ENCODE measurements around the gene TTC39B.

TTC39B gene

DNA sequence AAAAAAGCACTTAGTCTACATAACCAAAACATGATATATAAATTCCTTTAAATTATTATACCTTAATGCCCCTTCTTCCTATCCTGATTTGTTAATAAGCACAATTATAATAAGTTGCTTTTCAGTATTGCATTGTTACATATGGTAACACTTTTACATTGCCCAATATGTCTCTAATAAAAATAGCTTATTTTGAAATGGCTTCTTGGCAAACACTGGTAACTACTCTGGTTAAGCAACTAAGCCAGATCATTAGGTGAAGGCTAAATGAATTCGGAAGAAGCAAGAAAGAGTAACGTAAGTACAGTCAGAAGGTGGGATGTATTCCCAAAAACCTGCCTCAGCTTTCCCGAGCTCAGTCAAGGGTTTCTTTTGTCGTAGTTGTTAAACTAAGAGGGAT lies 85.3 kb downstream of the TTC39B start:
- no peak for DNase-seq

DNA sequence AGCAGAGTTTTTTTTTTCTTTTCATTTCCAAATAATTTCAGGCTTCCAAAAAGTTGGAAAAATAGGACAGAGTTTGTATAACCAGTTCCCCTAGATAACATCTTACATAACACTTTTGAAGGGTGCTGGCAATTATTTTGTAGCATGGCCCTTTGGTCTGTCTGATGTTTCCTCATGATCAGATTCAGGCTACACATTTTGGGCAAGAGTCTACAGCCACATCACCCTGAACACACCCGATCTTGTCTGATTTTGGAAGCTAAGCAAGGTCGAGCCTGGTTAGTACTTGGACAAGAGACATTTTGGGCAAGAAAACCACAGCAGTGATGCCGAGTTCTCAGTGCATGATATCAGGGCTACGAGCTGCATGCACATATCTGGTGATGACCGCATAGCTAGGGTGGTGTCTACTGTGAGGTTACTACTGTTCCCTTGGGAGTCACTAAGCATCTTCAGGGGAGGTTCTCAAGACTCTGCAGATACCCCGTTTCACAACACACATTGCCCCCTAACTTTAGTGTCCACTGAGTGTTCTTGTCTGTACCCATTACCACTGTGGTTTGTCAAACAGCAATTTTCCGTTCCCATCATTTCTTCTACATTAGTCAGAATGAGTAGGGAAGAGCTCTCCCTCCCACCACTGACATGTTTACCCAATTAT lies 86.2 kb downstream of the TTC39B start:
- DNase-seq = no peak

DNA sequence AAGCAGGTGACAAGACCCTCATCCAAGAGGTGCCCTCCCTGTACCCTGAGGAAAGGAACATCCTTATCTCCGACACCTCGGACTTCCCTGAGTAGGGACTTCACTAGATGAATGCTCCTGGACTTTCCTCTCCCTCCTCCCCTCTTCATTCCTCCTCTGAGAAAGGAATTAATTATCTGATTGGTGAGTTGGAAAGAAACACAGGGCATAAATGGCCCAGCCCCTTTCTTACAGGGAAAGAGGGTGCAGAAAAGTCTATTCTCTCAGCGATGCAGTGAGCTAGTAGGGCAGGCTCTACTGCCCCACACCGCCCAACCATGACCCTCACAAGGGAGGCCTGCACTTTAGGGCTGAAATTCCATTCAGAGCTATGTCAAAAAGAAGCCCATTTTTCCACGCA lies 87.5 kb downstream of the TTC39B start:
- DNase-seq = no peak

DNA sequence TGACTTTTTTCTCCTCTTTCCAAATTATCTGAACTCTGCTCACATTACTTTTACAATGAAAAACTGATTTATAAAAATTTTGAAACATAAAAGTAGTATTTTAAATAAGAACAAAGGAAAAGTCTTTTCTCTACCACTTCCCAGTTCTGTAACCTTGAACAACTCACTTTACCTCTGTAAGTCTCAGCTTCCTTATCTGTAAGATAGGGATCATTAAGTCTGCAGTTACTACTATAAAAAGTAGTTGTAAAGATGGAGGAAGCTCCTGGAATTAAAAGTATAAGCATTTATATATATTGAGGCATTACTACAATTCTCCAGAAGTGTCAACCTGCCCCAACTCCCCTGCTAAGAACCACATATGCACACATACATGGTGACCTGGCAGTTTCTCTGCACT lies 88.0 kb downstream of the TTC39B start:
- DNase-seq = no peak

DNA sequence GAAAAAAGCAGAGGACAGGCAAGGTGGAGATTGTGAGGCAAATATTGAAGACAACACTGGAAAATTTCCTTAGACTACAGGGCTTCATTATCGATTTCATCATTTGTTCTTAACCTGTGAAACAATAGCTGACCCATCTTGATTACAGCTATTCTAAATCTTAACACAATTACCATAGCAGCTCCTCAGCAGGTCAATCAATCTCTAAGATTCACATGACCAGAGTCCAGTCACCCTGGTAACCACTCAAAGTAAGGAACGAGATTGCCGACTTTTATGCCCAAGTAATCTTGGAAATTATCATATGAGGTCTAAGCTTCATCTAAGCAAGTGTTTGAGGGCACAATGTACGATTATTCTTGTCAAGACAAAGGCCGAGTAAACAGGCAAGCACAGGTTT lies 93.8 kb downstream of the TTC39B start:
- DNase-seq = no peak

DNA sequence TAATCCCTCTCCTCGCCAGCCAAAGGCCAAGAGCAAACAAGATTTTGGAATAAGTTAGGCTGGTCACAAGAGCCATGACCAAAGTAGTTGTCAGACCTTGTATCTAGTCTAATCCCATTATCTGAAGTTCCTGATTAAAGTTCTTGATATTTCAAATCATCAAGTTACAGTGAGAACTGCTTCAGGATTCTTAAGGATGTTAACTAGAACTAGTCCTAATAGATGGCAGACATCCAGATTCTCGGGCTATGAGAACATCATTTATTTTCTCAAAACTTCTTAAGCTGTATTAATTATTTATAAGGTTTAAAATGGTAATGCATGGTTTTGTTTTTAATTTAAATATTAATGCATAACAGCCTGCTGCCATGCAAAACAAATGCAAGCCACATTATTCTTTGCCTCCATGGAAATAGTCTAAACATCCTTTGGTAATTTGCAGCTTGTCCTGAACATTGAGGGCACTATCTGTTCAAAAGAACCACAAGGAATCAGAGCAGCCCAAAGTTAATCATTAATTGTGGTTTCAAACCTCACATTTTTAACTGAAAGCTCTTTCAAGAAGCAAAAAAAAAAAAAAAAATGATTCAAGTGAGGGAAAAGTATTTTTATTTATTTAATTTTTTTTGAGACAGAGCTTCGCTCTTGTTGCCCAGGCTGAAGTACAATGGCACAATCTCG lies 95.1 kb downstream of the TTC39B start:
- DNase-seq = no peak

DNA sequence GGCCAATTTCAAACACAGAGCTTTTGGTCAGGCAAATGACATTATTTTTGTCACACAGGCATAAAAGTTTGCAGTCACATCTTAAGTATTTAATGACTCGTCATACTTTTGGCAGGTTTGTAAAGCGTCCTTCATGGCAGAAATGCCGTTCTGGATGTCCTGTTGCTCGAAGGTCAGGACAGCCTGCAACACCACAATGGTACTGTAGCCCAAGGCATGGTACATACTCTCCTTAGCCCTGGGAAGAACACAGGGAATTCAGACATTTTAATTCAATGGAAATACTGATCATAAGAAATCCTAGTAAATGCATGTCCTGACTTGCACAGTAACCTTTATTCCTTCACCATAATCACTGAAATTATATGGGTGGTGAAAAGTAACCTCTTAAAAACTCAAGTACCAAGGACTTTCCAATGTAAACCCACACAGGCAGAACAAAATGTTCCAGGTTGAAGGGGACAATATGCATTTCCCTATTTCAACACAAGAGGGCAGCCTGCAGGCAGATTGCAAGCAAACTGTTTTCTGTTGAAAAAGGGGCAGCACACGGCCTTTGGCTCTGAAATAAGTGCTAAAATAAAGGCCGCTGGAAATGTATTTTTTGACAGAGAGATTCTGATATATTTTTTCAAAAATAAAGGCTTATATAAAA lies 95.7 kb downstream of the TTC39B start:
- DNase-seq = peak; percentile 66

DNA sequence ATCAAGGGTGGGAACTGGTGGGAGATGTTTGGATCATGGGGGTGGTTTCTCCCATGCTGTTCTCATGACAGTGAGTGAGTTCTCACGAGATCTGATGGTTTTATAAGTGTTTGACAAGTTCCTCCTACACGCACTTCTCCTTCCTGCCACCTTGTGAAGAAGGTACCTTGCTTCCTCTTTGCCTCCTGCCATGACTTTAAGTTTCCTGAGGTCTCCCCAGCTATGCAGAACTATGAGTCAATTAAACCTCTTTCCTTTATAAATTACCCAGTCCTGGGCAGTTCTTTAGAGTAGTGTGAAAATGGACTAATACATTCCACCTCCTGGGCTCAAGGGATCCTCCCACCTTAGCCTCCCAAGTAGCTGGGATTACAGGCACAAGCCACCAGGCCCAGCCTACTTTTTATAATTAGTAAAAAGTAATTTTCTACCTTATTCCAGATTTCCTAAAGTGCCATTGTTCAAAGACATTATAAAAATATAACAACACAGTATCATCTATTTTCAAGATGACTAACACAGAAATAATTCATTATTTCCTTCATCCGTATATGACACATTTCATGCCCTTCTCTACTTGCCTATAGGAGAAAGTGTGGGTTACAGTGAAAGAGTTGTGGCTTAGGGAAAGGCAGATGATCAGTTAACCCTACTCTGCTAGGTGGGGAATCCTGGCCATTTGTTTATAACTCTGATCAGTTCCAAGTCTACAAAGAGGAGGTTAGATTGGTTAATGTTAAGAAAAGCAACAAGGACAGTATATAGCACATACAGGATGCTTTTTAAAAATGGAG lies 99.9 kb downstream of the TTC39B start:
- DNase-seq = no peak

DNA sequence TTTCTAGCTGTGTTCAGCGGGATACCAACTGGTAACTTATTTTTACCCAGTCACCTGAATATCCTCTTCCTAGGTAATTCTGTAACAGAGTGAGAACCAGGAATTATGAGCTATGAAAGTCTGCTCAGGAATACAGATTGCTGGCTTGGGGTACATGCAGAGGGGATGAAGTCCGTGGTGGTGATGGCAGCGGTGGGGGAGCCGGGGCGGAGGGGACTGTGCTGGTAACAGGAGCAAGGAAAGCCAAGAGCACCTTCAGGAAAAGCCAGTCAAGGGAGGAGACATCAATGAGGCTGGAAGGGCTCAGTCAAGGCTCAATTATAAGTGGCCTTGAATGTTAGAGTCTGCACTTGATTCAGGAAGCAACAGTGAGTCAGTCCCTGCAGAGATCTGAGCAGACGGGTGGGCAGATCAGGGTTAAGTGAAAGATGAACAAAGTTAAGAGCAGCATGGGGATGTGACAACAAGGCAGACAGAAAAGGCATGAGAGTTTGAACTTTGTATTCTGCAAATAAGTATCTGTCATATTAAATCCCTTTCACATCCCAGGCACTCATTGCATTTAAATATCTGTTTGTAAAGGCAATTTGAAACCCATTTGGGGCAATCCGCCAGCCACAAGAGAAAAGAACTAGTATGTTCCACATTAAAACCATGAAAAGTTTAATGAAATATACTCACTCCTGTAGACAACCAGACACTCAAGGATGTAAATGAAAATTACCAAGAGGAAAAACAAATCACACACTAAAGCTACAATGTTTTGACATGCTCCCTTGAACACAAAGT lies 101.2 kb downstream of the TTC39B start:
- no peak for DNase-seq

DNA sequence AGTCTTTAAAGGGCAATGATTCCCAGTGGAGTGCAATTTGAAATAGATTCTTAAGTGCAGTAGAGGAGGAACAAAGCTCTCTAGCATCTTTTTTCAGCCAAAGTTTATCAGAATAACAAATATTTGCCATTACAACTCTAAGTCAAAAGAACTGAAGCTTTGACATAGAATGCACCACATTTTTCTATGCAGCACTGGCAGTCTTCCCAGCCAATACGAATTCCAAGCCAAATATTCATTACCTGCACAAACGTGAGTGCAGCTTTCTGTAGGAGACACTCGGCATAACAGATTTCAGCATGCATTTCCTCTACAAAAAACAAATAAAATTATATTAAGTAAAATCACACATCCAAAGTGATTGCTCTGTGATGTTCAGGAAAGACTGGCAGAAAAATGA lies 103.4 kb downstream of the TTC39B start:
- DNase-seq = no peak

DNA sequence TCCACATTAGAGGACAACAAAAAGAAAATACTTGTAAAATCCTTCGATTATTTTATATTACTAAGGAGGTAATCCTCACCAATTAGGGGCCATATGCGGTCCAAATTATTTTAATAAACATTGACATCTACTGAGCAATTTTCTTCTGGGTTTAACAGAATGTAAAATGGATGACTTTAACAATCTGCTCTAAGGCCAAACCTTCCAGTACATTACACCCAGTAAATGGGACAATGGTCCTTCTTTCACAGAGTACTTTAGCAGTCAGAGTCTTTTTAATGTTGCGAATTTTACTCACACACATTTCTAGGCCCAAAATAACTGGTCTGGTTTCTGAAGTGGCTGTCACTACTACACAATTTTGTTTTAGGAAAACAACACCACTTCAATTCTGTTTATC lies 106.9 kb downstream of the TTC39B start:
- DNase-seq = no peak

DNA sequence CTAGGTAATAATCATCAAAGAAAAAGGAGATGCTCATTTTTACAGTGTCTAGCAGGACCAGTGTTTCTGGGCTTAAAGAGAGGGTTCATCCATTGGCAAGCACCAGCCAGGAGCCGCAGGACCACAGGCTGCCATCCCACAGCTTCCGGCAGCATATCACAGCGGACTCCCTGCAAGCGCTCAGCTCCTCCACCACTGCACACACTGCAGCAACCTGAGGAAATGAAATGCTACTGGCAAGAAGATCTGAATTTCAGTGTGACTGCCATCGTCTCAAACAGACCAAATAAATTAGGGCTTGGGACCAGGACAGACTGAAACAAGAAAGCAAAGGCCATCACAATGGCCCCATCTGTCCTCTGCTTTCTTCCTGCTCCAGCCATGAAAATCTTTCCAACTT lies 114.2 kb downstream of the TTC39B start:
- no peak for DNase-seq

DNA sequence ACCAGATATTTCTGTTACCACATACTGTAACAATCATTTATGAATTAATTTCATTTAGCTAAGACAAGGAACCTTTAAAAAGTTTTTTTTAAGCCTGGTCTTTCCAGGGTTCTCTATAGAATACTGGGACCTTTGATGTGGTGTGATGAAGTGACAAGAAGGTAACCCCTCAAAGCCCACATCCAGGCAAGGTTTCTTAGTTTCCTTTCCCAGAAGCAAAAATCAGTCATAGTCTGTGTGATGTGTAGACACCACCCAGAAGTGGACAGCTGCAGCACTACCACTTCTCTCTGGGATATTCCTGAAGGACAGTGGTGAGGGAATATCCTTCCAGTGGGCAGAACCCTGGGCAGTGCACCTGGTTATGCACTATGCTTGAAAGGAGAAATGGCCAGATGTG lies 115.6 kb downstream of the TTC39B start:
- DNase-seq = no peak

DNA sequence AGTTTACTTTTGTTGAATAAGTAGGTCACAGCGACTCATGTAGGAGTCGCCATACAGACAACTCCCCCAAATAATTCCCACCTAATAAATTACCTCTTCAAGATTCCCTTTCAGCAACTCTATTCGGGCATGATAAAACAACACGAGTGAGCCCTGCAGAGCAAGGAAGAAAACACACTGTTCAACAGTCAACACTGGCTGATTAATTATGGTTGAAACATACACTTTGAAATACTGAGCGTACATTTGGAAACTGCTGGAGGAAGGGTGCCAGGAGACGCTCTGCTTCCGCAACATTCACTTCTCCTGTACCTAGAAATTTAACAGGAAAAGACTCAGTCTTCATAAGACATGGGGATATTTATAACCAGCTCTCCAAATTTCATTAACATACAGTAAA lies 117.5 kb downstream of the TTC39B start:
- no peak for DNase-seq

DNA sequence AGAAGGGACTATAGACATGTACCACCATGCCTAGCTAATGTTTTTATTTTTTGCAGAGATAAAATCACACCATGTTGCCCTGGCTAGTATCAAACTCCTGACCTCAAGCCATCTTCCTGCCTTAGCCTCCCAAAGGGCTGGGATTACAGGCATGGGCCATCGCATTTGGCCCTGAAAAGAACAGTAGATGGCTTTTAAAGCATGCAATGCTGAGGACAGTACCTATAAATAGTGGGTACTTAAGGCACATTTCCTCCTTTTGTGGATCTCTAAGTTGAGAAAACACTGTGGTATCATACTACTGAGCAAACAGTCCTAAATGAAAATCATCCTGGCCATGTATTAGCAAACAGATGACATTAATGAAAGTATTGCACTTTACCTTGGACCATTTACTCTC lies 119.4 kb downstream of the TTC39B start:
- DNase-seq = no peak

DNA sequence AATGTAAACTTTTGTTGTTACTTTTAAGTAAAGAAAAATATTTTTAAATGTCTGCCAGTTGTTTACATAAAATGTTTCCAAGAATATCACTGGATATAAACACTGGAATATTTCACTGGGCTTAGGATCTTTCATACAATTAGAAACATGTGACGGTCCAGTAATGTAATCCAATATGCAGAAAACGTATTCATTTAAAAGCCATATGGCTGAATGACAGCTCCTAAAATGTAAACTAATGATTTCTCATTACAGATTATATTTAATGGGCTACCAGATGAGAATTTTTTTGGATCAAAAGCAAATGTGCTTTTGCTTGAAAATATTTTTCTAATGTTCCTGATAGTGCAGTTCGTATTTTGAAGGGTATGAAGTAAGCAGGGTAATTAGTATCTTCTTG lies 124.3 kb downstream of the TTC39B start:
- no peak for DNase-seq

DNA sequence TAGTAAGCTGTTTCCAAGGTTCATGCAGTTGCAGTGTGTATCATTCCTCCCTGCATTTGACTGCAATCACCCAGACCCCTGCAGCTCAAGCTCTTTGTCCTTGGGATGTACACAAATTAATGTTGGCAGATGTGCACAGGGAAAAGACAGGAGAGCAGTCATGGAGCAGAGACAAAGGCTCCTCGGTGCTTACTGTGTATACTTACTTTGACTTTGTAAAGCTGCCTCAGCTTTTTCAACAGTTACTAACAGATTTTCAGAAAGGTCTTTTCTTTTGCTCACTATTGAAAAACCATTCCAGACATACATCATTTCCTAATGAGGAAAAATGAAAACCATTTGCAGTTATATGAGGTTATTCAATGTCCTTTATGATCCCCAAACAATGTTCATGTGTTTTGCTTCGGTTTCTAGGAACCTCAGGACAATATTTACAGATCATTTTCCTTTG lies 124.9 kb downstream of the TTC39B start:
- DNase-seq = no peak

DNA sequence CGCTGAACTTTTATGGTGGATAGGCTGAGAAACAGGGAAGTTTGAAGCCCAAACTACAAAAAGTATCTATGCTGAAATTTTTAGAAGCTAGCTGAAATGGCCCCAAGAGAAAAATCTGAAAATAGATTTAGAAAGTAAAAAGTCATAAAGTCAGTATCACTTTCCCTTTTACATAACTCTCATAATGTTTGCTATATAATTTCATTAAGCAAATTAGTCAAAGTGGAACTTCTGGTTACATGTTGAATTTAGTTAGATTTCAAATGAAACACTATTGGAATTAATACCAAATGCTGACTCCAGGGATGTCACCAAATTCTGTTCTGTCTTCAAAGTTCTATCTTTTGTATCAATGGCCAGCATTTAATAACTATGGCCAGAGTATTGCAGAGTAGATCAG lies 126.9 kb downstream of the TTC39B start:
- DNase-seq = no peak

DNA sequence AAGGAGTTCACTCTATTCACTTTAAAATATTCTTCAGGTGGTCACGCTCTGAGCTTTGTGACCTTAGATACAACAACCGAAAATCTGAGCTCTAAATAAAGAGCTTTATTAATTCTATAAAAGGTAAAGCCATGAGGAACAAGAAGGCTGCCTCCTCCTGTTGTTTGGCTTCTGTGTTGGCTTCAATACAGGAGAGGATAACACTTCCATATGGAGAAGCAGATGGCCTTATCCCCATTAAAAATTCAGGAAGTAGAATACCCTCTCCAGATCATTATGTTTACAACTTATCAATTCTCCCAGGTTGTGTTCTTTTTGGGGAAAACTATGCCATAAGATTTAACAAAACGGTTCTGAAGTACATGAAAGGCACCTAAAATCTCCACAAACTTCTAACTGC lies 128.4 kb downstream of the TTC39B start:
- DNase-seq = no peak

DNA sequence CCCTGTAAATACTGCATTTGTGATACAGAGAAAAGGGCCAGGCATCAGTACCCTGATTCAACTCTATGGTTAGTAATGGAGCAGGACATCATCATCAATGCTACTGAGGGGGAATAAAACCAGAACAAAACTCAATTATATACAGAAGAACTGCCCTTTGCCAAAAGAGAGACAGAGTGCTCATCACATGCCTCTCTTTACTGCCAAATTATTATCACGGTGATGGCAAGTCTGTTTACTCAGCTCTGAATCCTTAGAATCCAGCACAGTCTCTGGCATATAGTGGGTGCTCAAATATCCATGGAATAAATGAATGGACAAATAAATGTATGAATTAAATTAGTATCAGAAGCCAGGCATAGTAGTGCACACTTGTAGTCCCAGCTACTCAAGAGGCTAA lies 130.2 kb downstream of the TTC39B start:
- no peak for DNase-seq

DNA sequence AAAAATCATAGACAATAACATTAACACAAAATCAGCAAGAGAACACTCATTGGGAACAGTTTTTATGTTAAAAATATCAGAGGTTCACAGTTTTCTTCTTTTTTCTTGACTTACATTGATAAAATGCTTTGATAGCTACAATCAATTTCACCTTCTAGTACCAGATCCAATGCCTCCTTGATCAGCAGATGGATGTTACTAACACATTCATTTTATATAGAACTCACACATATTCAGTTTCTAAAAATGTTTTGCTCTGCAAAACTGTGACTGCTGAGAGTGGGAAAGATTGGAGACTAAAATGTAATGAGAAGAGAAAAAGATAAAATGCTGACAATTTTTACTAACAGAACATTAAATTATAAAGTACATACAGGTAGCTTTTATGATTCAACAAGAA lies 143.1 kb downstream of the TTC39B start:
- no peak for DNase-seq

DNA sequence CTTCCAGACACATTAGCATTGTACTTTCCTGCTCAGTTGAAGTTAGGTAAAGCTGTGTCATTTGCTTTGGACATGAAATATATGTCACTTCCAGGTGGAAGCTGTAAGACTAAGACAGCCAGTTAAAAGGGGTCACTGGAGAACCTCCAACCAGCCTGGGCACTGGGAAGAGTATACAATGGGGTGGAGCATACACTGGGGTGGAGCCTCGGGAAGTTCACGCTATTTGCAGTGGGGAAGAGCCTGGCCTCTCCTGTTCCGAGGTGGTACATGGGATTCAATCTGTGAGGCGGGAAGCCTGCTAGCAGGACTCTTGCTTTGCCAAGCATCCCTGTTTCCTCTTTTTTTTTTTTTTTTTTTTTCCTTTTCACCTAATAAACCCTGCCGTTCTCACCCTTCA lies 145.3 kb downstream of the TTC39B start:
- no peak for DNase-seq

DNA sequence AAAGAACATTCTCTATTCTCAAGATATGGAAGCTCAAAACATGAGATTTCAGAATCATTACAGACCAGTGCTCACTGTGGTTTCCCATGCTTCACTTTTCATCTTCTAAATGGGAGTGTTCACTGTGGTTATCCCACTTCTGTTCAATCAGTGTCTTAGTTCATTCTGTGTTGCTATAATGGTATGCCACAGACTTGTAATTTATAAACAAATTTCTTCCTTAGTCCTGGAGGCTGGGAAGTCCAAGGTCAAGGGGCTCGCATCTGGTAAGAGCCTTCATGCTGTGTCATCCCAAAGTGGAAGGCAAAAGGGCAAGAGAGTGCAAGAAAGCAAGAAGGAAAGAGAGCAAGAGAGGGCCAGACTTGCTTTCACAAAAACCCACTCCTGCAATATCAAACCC lies 146.3 kb downstream of the TTC39B start:
- DNase-seq = no peak
